SW 1271 (cell line): ENCODE measurements around the gene OVOL2.

Experiments used
- DNase-seq, 2 experiments: peaks; one replicate each; lab custom pipeline; 2025; lab: John Stamatoyannopoulos, UW

OVOL2 gene

DNA sequence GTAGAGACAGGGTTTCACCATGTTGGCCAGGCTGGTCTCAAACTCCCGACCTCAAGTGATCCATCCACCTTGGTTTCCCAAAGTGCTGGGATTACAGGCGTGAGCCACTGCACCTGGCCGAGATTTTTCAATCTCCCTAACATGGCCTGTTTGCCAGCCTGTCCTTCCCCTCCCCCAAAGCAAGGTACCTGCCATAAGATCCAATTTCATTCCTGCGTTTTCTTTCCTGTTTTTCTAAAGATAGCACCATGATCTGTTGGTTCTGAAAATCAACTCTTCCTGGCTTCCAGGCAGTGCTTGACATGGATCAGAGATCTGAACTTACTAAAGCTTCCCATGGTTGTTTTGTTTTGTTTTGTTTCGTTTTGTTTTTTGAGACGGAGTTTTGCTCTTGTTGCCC, 81.4 kb downstream of the OVOL2 start:
- DNase-seq: no peak
